Stomach (tissue), 9 donors: ENCODE results near the gene BTBD2. TPM values are rescaled to one million over a fixed set of nuclear protein-coding genes. Genes with fewer than 3 reads are reported as not detected.

Experiments
- DNase-seq, 2 donors: peaks; one replicate each; pipeline versions ENCODE4 v3.0.0 to v3.0.0-alpha.2; 2013 to 2019
- H3K27ac ChIP-seq, 5 donors: fragments of 200-600 bp in 4 of 5; sonication (generic) in 4 of 5; one replicate each; pipeline ENCODE4 v1.5.1; 2013 to 2019; ENCODE audit warnings: mild to moderate bottlenecking in 1 of 5, moderate library complexity in 1 of 5
- H3K27me3 ChIP-seq, 3 donors: fragments of 200-600 bp; sonication (generic); one replicate each; pipeline ENCODE4 v1.5.1; 2017 to 2019; ENCODE audit warnings: mixed run types in 1 of 3
- H3K36me3 ChIP-seq, 4 donors: fragments of 200-600 bp; sonication (generic); 1 replicate in 3 of 4; 2 replicates in 1 of 4; pipeline ENCODE4 v1.5.1; 2016 to 2019
- H3K4me1 ChIP-seq, 4 donors: fragments of 200-600 bp; sonication (generic); one replicate each; pipeline ENCODE4 v1.5.1; 2016 to 2019
- H3K4me3 ChIP-seq, 4 donors: fragments of 200-600 bp; sonication (generic) in 3 of 4; one replicate each; pipeline ENCODE4 v1.5.1; 2016 to 2019; ENCODE audit warnings: mild to moderate bottlenecking in 1 of 4
- H3K9me3 ChIP-seq, 4 donors: fragments of 200-600 bp; sonication (generic); one replicate each; pipeline ENCODE4 v1.5.1; 2016 to 2019
- EP300 ChIP-seq: sonication (generic); formaldehyde crosslinking; IDR thresholded peaks from one replicate; pipeline ENCODE4 v1.6.1; 2017; ENCODE audit warnings: antibody characterized with exemption
- POLR2A ChIP-seq, 4 donors: fragments of 450-650 bp; IDR thresholded peaks; one replicate each; pipeline ENCODE4 v1.6.1; 2016; ENCODE audit warnings: antibody characterized with exemption in 4 of 4, control low read depth in 2 of 4, mild to moderate bottlenecking in 1 of 4, moderate library complexity in 1 of 4
- POLR2AphosphoS5 ChIP-seq, 3 donors: sonication (generic); formaldehyde crosslinking; IDR thresholded peaks; one replicate each; pipeline ENCODE4 v1.6.1; 2016; ENCODE audit warnings: antibody characterized with exemption in 3 of 3
- WGBS, 5 donors: extraction: QIAGEN DNeasy Blood & Tissue Kit in 3 of 5; methylation state at CpG; one replicate each; pipeline versions ENCODE4 v1.1.5 to v1.1.7; 2013 to 2018; 5-methylcytosine and 5-hydroxymethylcytosine counted together
- intact Hi-C: fragments of 100-400 bp; cut with DNase I; formaldehyde crosslinking; loops from one replicate; pipeline ENCODE4 v1.15.1; 2023; ENCODE audit warnings: low total_unique reads
- polyA plus RNA-seq, 3 donors: library from polyadenylated mRNA; stranded (reverse); fragments of 200-250 nt; gene quantifications; one replicate each; pipeline ENCODE4 v1.2.3, GENCODE V29; 2013
- total RNA-seq, 5 donors: library from RNA; depleted of rRNA; stranded (reverse); fragments of >200 nt; gene quantifications; one replicate each; pipeline versions ENCODE4 v1.1.0 to v1.2.3, GENCODE V29; 2014 to 2016
- TF ChIP-seq, protein P1 (sequence below), 7 experiments: fragments of 450-650 bp in 4 of 7; fragments of 200-600 bp in 3 of 7; sonication (generic) in 3 of 7; IDR thresholded peaks; one replicate each; pipeline ENCODE4 v1.5.1; 2016 to 2019; ENCODE audit warnings: antibody characterized with exemption in 7 of 7, control low read depth in 2 of 7, mild to moderate bottlenecking in 1 of 7
- donor health status: healthy with polysubstance abuse.
- donor health status: Bipolar disorder and iron deficiency.
- donor health status: healthy.

The BTBD2 gene
- total and polyA plus RNA-seq, 8 donors: 17.9 to 50.2 (median 37.6) TPM

- Histone ChIP-seq H3K9me3 (no peaks in the 10 kb centered on the region), H3K27me3 (no peaks in the 10 kb centered on the region), H3K27ac (no peak overlapping the region), H3K4me3 (no peak overlapping the region), H3K36me3 (peaks cover 69 to 97% (median 93%) of the 10 kb centered on the region in 4 donors), H3K4me1 (peaks cover 0 to 12% (median 0%) of the 10 kb centered on the region in 4 donors)
- DNase-seq: no peak
- intact Hi-C loops: no loop called here
- WGBS, 5 donors: 81 to 91% (median 88%) methylated on average over 22 to 42 of the region's 42 CpGs
- TF ChIP-seq EP300 (no peak), POLR2AphosphoS5 (IDR thresholded peaks at IDR 0.05) (no peak), POLR2A (IDR thresholded peaks at IDR 0.05) (no peak)
- TF ChIP-seq, protein P1, sequence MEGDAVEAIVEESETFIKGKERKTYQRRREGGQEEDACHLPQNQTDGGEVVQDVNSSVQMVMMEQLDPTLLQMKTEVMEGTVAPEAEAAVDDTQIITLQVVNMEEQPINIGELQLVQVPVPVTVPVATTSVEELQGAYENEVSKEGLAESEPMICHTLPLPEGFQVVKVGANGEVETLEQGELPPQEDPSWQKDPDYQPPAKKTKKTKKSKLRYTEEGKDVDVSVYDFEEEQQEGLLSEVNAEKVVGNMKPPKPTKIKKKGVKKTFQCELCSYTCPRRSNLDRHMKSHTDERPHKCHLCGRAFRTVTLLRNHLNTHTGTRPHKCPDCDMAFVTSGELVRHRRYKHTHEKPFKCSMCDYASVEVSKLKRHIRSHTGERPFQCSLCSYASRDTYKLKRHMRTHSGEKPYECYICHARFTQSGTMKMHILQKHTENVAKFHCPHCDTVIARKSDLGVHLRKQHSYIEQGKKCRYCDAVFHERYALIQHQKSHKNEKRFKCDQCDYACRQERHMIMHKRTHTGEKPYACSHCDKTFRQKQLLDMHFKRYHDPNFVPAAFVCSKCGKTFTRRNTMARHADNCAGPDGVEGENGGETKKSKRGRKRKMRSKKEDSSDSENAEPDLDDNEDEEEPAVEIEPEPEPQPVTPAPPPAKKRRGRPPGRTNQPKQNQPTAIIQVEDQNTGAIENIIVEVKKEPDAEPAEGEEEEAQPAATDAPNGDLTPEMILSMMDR (IDR thresholded peaks at IDR 0.05): no peak
These were observed 28.0 kb downstream of the BTBD2 start for GRCh38 chr19:1987197-1988187.

GRCh38 chr19:1986357-1987162, 29.0 kb downstream of the BTBD2 start:
- TF ChIP-seq POLR2A (IDR thresholded peaks at IDR 0.05): no peak
- TF ChIP-seq, protein P1 (IDR thresholded peaks at IDR 0.05): no peak
- TF ChIP-seq EP300: no peak
- TF ChIP-seq POLR2AphosphoS5 (IDR thresholded peaks at IDR 0.05): no peak
- no peak for DNase-seq
- WGBS, 5 donors: 89 to 93% (median 91%) methylated on average over 23 to 42 of the region's 42 CpGs
- H3K36me3 ChIP-seq: peaks cover 71 to 98% (median 95%) of the 10 kb centered on the region in 4 donors
- H3K4me3 ChIP-seq: no peak overlapping the region
- no peak overlapping the region for H3K27ac ChIP-seq
- no peaks in the 10 kb centered on the region for H3K27me3 ChIP-seq
- intact Hi-C loops: no loop called here
- no peaks in the 10 kb centered on the region for H3K9me3 ChIP-seq
- H3K4me1 ChIP-seq: peaks cover 0 to 12% (median 0%) of the 10 kb centered on the region in 4 donors

GRCh38 chr19:1985588-1986356, 29.7 kb downstream of the BTBD2 start:
- 56 to 70% (median 66%) methylated on average over 25 to 44 of the region's 44 CpGs for WGBS, 5 donors
- peak; percentile 36 to 79 for DNase-seq
- H3K36me3 ChIP-seq: peaks cover 72 to 98% (median 95%) of the 10 kb centered on the region in 4 donors

DNA sequence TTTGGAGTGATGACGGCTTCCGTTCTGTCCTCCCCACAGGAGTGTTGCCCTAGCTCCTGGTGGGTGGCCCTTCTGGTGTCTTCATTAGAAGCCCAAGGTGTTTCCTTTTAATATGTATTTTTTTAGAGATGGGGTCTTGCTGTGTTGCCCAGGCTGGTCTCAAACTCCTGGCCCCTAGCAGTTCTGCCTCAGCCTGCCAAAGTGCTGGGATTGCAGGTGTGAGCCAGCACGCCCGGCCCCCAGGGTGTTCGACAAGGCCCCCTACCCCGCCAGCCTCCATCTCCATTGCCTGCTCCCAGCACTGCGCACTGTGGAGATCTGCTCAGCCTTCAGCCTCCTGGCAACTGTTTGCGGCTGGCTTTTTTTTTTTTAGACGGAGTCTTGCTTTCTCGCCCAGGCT, 31.2 kb downstream of the BTBD2 start:
- TF ChIP-seq POLR2A (IDR thresholded peaks at IDR 0.05): no peak
- intact Hi-C loops: no loop called here
- 91 to 96% (median 95%) methylated on average over 10 of the region's 10 CpGs for WGBS, 5 donors
- DNase-seq: no peak
- H3K27me3 ChIP-seq: no peaks in the 10 kb centered on the region
- H3K27ac ChIP-seq: no peak overlapping the region
- H3K4me1 ChIP-seq: peaks cover 0 to 12% (median 0%) of the 10 kb centered on the region in 4 donors
- peaks cover 72 to 98% (median 95%) of the 10 kb centered on the region in 4 donors for H3K36me3 ChIP-seq
- H3K4me3 ChIP-seq: no peak overlapping the region
- H3K9me3 ChIP-seq: no peaks in the 10 kb centered on the region

More at GRCh38 chr19:1985588-1986356, 29.7 kb downstream of the BTBD2 start:
- Histone ChIP-seq H3K27me3 (no peaks in the 10 kb centered on the region), H3K9me3 (no peaks in the 10 kb centered on the region), H3K27ac (no peak overlapping the region), H3K4me3 (no peak overlapping the region), H3K4me1 (peaks cover 0 to 12% (median 0%) of the 10 kb centered on the region in 4 donors)
- intact Hi-C loops: no loop called here
- TF ChIP-seq POLR2A (IDR thresholded peaks at IDR 0.05): no peak
- no peak for TF ChIP-seq EP300
- TF ChIP-seq POLR2AphosphoS5 (IDR thresholded peaks at IDR 0.05): peak in 1 of 3 donors; percentile 44
